Nephron progenitor cell (in vitro differentiated cells): Measurements from ENCODE around the gene SDSL.

Experiments used
- DNase-seq: peaks from one replicate; pipeline ENCODE4 v3.0.0; 2021
- H3K27ac Mint-ChIP-seq: 2 replicates; pipeline ENCODE4 v1.8.0; 2021; ENCODE audit warnings: mild to moderate bottlenecking, moderate library complexity, mixed read lengths
- H3K27me3 Mint-ChIP-seq: 2 replicates; pipeline ENCODE4 v1.8.0; 2021; ENCODE audit warnings: mild to moderate bottlenecking, low read depth, mixed read lengths; ENCODE audit not compliant: poor library complexity
- H3K36me3 Mint-ChIP-seq: 2 replicates; pipeline ENCODE4 v1.8.0; 2021; ENCODE audit warnings: low read depth, mixed read lengths
- H3K4me1 Mint-ChIP-seq: 2 replicates; pipeline ENCODE4 v1.8.0; 2021; ENCODE audit warnings: mixed read lengths
- H3K4me3 Mint-ChIP-seq: 2 replicates; pipeline ENCODE4 v1.8.0; 2021; ENCODE audit warnings: mild to moderate bottlenecking, moderate library complexity, mixed read lengths
- H3K9me3 Mint-ChIP-seq: 2 replicates; pipeline ENCODE4 v1.8.0; 2021; ENCODE audit warnings: mild to moderate bottlenecking, moderate library complexity, mixed read lengths
- TF ChIP-seq, protein P1 (sequence below): fragments of 200-600 bp; sonication (generic); IDR thresholded peaks from 2 replicates; pipeline ENCODE4 v1.5.0; 2021; ENCODE audit warnings: antibody characterized with exemption

SDSL gene

DNA sequence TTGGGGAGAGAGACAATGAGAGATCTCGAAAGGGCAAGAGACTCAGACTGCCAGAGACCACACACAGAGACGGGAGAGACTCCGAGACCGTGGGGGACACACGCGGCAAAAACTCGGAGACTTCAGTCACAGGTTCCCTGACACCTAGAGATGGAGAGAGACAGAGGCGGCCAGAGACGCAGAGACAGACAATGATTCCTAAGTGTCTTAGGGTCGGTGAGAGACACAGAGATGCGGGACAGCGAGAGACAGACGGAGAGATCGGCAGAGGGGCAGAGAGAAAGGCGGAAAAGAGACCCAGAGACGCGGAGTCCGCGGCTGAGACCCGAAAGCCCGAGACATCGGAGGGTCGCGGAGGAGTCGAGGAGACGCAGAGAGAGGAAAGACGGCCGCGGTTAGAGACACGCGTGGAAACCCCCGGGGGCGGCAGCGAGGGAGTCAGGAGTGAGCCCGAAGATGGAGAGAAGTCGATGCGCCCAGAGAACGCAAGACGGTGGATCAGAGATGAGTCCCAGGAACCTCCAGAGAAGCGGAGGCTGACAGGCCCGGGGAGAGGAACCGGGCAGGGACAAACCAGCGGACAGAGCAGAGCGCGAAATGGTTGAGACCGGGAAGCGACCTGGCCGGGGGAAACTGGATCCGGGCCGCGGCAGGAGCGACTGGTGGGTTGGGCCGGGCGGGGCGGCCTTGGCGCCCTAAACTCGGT is 41.7 kb downstream of the SDSL start:
- H3K36me3 Mint-ChIP-seq = no peaks in the 10 kb centered on the region
- H3K4me1 Mint-ChIP-seq = peaks cover 33% of the 10 kb centered on the region
- DNase-seq = no peak
- peak overlapping the region; percentile 30 for H3K27ac Mint-ChIP-seq
- no peaks in the 10 kb centered on the region for H3K9me3 Mint-ChIP-seq
- peak overlapping the region; percentile 74 for H3K4me3 Mint-ChIP-seq
- TF ChIP-seq, protein P1, sequence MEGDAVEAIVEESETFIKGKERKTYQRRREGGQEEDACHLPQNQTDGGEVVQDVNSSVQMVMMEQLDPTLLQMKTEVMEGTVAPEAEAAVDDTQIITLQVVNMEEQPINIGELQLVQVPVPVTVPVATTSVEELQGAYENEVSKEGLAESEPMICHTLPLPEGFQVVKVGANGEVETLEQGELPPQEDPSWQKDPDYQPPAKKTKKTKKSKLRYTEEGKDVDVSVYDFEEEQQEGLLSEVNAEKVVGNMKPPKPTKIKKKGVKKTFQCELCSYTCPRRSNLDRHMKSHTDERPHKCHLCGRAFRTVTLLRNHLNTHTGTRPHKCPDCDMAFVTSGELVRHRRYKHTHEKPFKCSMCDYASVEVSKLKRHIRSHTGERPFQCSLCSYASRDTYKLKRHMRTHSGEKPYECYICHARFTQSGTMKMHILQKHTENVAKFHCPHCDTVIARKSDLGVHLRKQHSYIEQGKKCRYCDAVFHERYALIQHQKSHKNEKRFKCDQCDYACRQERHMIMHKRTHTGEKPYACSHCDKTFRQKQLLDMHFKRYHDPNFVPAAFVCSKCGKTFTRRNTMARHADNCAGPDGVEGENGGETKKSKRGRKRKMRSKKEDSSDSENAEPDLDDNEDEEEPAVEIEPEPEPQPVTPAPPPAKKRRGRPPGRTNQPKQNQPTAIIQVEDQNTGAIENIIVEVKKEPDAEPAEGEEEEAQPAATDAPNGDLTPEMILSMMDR = no peak
- H3K27me3 Mint-ChIP-seq = peaks cover 99% of the 10 kb centered on the region

DNA sequence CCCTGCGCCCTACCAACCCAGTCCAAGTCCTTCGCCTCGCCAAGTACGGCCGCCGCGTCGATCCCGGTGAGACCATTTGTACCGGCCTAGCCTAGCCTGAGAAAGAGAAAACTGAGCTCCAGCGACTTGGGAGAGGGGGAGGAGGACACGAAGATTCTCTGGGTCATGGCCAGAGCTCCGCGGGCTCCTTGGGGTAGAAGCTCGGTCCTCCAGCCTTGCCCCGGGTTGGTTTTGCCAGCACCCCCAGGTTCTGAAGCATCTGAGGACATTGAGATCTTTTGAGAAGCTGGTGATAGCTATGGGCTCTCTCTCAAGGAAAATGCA is 42.2 kb downstream of the SDSL start:
- H3K9me3 Mint-ChIP-seq = no peaks in the 10 kb centered on the region
- TF ChIP-seq, protein P1 = no peak

DNA sequence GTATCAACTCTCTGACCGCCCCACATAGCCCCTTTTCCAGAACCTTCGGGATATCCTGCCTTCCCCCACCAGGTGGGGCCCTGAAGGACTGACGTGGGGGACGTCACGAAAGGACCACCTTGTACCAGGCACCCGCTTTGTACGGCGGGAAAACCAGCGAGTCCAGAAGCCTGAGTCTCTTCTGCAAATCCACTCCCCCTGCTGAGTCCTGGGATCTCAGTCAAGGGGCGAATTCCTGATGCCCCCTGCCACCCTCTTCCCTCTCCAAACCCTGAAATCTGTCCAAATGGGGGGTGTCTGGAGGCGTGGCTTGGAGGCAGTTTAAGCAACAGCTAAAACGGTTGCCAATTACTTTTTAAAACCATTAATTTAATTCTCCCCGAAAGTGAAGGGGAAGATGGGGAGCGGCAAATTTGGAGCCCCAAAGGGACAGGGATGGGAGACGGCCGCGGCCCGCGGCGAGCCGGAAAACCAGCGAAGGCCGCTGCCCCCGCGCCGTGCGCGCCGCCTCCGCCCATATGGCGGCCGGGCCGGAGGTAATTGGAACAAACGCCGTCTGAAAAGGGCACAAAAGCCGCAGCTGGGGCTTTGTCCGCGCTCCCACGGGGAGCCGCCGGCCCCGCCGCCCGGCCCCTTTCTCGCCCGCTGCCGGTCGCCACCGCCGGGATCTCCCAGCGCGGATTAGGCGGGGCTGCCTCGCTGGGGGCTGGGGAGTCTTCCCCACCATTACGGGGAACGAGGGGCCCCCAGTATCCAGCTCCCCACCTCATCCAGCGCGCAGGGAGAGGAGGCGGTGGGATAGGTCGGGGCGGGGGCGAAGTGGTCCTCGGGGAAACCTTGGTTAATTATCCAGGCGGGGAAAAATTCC is 42.9 kb downstream of the SDSL start:
- H3K4me1 Mint-ChIP-seq = peaks cover 33% of the 10 kb centered on the region
- peaks cover 99% of the 10 kb centered on the region for H3K27me3 Mint-ChIP-seq
- H3K36me3 Mint-ChIP-seq = no peaks in the 10 kb centered on the region
- DNase-seq = no peak
- H3K4me3 Mint-ChIP-seq = peak overlapping the region; percentile 61
- no peak overlapping the region for H3K27ac Mint-ChIP-seq
- H3K9me3 Mint-ChIP-seq = no peaks in the 10 kb centered on the region
- TF ChIP-seq, protein P1 = peak; percentile 14

More for the DNA sequence above, 42.2 kb downstream of the SDSL start:
- H3K4me1 Mint-ChIP-seq = peaks cover 33% of the 10 kb centered on the region
- no peak overlapping the region for H3K27ac Mint-ChIP-seq
- H3K36me3 Mint-ChIP-seq = no peaks in the 10 kb centered on the region
- DNase-seq = no peak
- peak overlapping the region; percentile 61 for H3K4me3 Mint-ChIP-seq
- H3K27me3 Mint-ChIP-seq = peaks cover 99% of the 10 kb centered on the region

DNA sequence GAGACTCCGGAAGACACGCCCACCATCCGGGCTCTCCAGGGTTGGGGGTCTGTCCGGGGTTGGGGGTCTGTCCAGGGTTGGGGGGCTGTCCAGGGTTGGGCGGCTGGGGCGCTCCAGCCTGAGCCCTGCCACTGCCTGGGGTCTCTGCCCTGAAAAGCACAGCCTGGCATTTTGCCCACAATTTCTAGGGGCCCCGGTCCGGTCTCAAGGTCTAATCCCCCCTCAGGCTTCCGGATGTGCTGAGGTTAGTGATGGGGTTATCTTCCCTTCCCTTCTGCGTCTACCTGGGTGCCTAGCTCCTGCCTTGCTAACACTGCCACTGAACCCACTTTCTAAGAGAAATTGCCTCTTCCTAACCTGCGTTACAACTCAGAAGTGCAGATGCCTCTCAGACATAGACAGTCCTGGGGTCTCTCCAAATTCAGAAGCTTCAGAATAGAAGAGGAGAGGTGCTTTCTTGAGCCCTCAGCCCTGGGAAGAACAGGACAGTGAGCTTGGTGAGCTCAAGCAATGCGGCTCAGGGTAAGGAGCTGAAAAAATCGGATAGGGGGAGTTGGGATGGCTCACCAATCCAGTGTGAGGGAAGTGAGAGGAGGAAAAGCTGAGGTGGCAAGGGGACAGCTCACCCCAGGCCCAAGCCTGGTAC is 43.8 kb downstream of the SDSL start:
- Mint-ChIP-seq H3K36me3 (no peaks in the 10 kb centered on the region), H3K9me3 (no peaks in the 10 kb centered on the region), H3K4me1 (peaks cover 33% of the 10 kb centered on the region), H3K27ac (no peak overlapping the region), H3K27me3 (peaks cover 99% of the 10 kb centered on the region), H3K4me3 (peak overlapping the region; percentile 30)
- no peak for DNase-seq
- TF ChIP-seq, protein P1 = no peak

DNA sequence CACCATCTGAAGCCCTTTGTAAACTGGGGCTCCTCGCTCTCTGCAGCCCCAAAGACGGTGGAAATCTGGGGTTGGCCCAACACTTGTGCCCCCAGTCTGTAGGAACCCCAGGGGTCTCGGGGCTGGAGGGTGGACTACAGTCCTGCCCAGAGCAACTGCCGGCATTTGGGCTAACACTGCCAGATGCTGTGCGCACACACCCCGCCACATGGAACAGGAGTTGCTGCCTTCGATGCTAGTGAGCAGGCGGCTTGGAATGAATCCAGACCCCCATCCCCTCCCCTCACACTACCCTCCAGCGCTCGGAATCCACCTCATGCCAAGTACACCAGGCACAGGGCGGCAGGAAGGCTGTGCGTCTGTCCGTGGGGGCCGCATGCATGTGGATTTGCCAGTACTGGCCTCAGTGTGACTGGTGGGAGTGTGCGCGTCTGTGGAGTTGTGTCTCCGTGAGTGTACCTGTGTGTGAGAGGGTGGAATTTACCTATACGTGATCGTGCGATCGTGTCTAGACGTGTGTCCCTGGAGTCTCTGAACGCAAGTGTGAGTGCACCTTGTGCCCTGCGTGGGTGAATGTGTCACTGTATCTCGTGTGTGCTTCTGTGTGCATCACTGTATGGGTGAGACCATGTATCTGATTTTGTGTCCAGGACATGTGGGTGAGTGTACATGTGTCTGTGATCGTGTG is 44.4 kb downstream of the SDSL start:
- H3K4me1 Mint-ChIP-seq = peaks cover 33% of the 10 kb centered on the region
- no peaks in the 10 kb centered on the region for H3K9me3 Mint-ChIP-seq
- no peak for DNase-seq
- H3K4me3 Mint-ChIP-seq = peak overlapping the region; percentile 74
- no peak overlapping the region for H3K27ac Mint-ChIP-seq
- TF ChIP-seq, protein P1 = no peak
- H3K36me3 Mint-ChIP-seq = no peaks in the 10 kb centered on the region
- peaks cover 99% of the 10 kb centered on the region for H3K27me3 Mint-ChIP-seq
